GM12892 (cell line): ENCODE results near the gene SHISA7.

Source experiments
- POLR2A ChIP-seq: IDR thresholded peaks from 2 replicates; pipeline ENCODE4 v1.6.1; 2011; ENCODE audit warnings: low read depth, low read length, control low read depth
- TAF1 ChIP-seq: IDR thresholded peaks from 2 replicates; pipeline ENCODE4 v1.6.1; 2011; ENCODE audit warnings: low read depth, mild to moderate bottlenecking, control low read depth, low read length, borderline replicate concordance

DNA sequence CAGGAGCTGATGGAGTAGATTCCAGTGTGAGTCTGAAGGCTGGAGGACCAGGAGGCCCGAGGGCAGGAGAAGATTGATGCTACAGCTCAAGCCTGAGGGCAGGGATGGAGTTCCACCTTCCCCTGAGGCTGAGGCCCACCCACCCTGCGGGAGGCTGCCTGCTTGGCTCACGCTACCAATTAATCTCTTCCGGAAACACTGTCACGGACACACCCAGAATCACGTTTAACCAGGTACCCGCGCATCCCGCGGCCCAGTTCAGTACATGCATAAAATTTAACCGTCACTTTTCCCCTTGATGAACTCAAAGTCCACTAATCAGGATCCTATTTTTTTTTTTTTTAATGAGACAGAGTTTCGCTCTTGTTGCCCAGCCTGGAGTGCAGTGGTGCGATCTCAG is 28.2 kb upstream of the SHISA7 start:
- TF ChIP-seq POLR2A, result no peak
- no peak for TF ChIP-seq TAF1
